Stomach (tissue), 9 donors: ENCODE measurements around the gene LBX1. TPM values are rescaled to one million over a fixed set of nuclear protein-coding genes. Genes with fewer than 3 reads are reported as not detected.

ENCODE experiments used
- DNase-seq, 2 donors: peaks; one replicate each; pipeline versions ENCODE4 v3.0.0 to v3.0.0-alpha.2; 2013 to 2019
- H3K27ac ChIP-seq, 5 donors: fragments of 200-600 bp in 4 of 5; sonication (generic) in 4 of 5; one replicate each; pipeline ENCODE4 v1.5.1; 2013 to 2019; ENCODE audit warnings: mild to moderate bottlenecking in 1 of 5, moderate library complexity in 1 of 5
- H3K27me3 ChIP-seq, 3 donors: fragments of 200-600 bp; sonication (generic); one replicate each; pipeline ENCODE4 v1.5.1; 2017 to 2019; ENCODE audit warnings: mixed run types in 1 of 3
- H3K36me3 ChIP-seq, 4 donors: fragments of 200-600 bp; sonication (generic); 1 replicate in 3 of 4; 2 replicates in 1 of 4; pipeline ENCODE4 v1.5.1; 2016 to 2019
- H3K4me1 ChIP-seq, 4 donors: fragments of 200-600 bp; sonication (generic); one replicate each; pipeline ENCODE4 v1.5.1; 2016 to 2019
- H3K4me3 ChIP-seq, 4 donors: fragments of 200-600 bp; sonication (generic) in 3 of 4; one replicate each; pipeline ENCODE4 v1.5.1; 2016 to 2019; ENCODE audit warnings: mild to moderate bottlenecking in 1 of 4
- H3K9me3 ChIP-seq, 4 donors: fragments of 200-600 bp; sonication (generic); one replicate each; pipeline ENCODE4 v1.5.1; 2016 to 2019
- CTCF ChIP-seq, 7 experiments: fragments of 450-650 bp in 4 of 7; fragments of 200-600 bp in 3 of 7; sonication (generic) in 3 of 7; IDR thresholded peaks; one replicate each; pipeline ENCODE4 v1.5.1; 2016 to 2019; ENCODE audit warnings: antibody characterized with exemption in 7 of 7, control low read depth in 2 of 7, mild to moderate bottlenecking in 1 of 7
- EP300 ChIP-seq: sonication (generic); formaldehyde crosslinking; IDR thresholded peaks from one replicate; pipeline ENCODE4 v1.6.1; 2017; ENCODE audit warnings: antibody characterized with exemption
- POLR2A ChIP-seq, 4 donors: fragments of 450-650 bp; IDR thresholded peaks; one replicate each; pipeline ENCODE4 v1.6.1; 2016; ENCODE audit warnings: antibody characterized with exemption in 4 of 4, control low read depth in 2 of 4, mild to moderate bottlenecking in 1 of 4, moderate library complexity in 1 of 4
- POLR2AphosphoS5 ChIP-seq, 3 donors: sonication (generic); formaldehyde crosslinking; IDR thresholded peaks; one replicate each; pipeline ENCODE4 v1.6.1; 2016; ENCODE audit warnings: antibody characterized with exemption in 3 of 3
- WGBS, 5 donors: extraction: QIAGEN DNeasy Blood & Tissue Kit in 3 of 5; methylation state at CpG; one replicate each; pipeline versions ENCODE4 v1.1.5 to v1.1.7; 2013 to 2018; 5-methylcytosine and 5-hydroxymethylcytosine counted together
- intact Hi-C: fragments of 100-400 bp; cut with DNase I; formaldehyde crosslinking; loops from one replicate; pipeline ENCODE4 v1.15.1; 2023; ENCODE audit warnings: low total_unique reads
- polyA plus RNA-seq, 3 donors: library from polyadenylated mRNA; stranded (reverse); fragments of 200-250 nt; gene quantifications; one replicate each; pipeline ENCODE4 v1.2.3, GENCODE V29; 2013
- total RNA-seq, 5 donors: library from RNA; depleted of rRNA; stranded (reverse); fragments of >200 nt; gene quantifications; one replicate each; pipeline versions ENCODE4 v1.1.0 to v1.2.3, GENCODE V29; 2014 to 2016
- donor health status: healthy with polysubstance abuse.
- donor health status: Bipolar disorder and iron deficiency.
- donor health status: healthy.

The LBX1 gene
- total and polyA plus RNA-seq, 8 donors = not detected

GRCh38 chr10:101217044-101217425, 12.2 kb downstream of the LBX1 start:
- Histone ChIP-seq H3K4me1 (peaks cover 37 to 50% (median 46%) of the 10 kb centered on the region in 4 donors), H3K9me3 (no peaks in the 10 kb centered on the region), H3K36me3 (no peaks in the 10 kb centered on the region), H3K27me3 (peaks cover 58 to 100% (median 97%) of the 10 kb centered on the region in 3 donors), H3K4me3 (peak overlapping the region in 1 of 4 donors; percentile 3), H3K27ac (no peak overlapping the region)
- intact Hi-C loops = no loop called here
- TF ChIP-seq EP300 (no peak), CTCF (IDR thresholded peaks at IDR 0.05) (no peak), POLR2A (IDR thresholded peaks at IDR 0.05) (no peak), POLR2AphosphoS5 (IDR thresholded peaks at IDR 0.05) (no peak)
- no peak for DNase-seq
- WGBS, 5 donors = 4 to 9% (median 4%) methylated on average over 21 of the region's 21 CpGs

GRCh38 chr10:101216207-101217043, 12.8 kb downstream of the LBX1 start:
- TF ChIP-seq POLR2AphosphoS5 (IDR thresholded peaks at IDR 0.05) = no peak
- no peak for TF ChIP-seq POLR2A (IDR thresholded peaks at IDR 0.05)
- TF ChIP-seq CTCF (IDR thresholded peaks at IDR 0.05) = no peak
- TF ChIP-seq EP300 = no peak
- no peaks in the 10 kb centered on the region for H3K9me3 ChIP-seq
- no peak overlapping the region for H3K4me3 ChIP-seq
- intact Hi-C loops = no loop called here
- no peak for DNase-seq
- no peak overlapping the region for H3K27ac ChIP-seq
- WGBS, 5 donors = 5 to 8% (median 6%) methylated on average over 33 to 52 of the region's 52 CpGs
- no peaks in the 10 kb centered on the region for H3K36me3 ChIP-seq
- peaks cover 56 to 100% (median 97%) of the 10 kb centered on the region in 3 donors for H3K27me3 ChIP-seq
- H3K4me1 ChIP-seq = peaks cover 37 to 49% (median 46%) of the 10 kb centered on the region in 4 donors

GRCh38 chr10:101215397-101216206, 13.7 kb downstream of the LBX1 start:
- intact Hi-C loops = no loop called here

More at GRCh38 chr10:101215397-101216206, 13.7 kb downstream of the LBX1 start:
- no peak for TF ChIP-seq POLR2A (IDR thresholded peaks at IDR 0.05)
- TF ChIP-seq EP300 = no peak
- TF ChIP-seq CTCF (IDR thresholded peaks at IDR 0.05) = no peak
- DNase-seq = no peak
- Histone ChIP-seq H3K4me1 (peaks cover 37 to 49% (median 46%) of the 10 kb centered on the region in 4 donors), H3K4me3 (peak overlapping the region in 1 of 4 donors; percentile 4), H3K27me3 (peaks cover 56 to 100% (median 92%) of the 10 kb centered on the region in 3 donors), H3K36me3 (no peaks in the 10 kb centered on the region), H3K27ac (no peak overlapping the region), H3K9me3 (no peaks in the 10 kb centered on the region)
- 8 to 12% (median 9%) methylated on average over 32 to 40 of the region's 40 CpGs for WGBS, 5 donors
